ENCODE results near the gene DNAI4.
"Not testable (repeated sequence)": the region's sequence is repeated elsewhere in the genome, so short reads cannot be mapped to it uniquely, and the experiment has no call there.

The DNAI4 gene

DNA sequence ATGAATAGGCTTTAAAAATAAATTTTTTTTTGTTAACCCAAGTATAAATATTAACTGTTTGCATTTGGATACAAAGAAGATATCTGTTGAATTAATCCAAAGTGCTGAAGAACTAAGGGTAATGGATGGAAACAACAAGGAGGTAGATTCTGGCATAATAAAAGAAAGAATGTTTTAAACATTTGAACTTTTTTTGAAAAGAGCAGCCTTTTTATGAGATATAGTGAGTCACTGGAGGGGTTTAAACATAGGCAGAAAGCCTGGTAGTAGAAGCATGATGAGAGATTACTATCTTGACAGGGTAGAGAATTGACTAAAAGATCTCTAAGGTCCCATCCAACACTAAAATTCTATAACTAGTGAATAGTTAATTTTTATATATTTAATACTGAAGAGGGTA is 2.9 kb upstream of the DNAI4 start:
- no peak for DNase-seq

DNA sequence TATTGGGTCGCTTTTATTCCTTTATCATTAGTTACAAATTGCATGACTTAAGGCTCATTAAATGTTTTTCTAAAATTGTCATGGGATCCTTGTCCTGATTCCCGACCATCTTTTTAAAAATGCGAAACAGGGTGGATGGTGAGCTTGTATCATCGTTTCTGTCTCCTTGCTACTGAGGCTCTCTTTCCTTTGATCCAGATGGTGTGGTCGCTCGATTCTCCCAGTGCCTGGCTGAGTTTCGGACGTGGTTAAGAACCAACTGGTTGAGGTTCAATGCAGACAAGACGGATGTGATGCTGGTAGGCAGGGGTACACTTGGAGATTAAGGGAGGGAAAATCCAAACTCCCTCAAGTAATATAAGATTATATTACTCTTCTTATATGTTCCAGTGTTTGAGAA is 1.3 kb upstream of the DNAI4 start:
- no peak for DNase-seq

DNA sequence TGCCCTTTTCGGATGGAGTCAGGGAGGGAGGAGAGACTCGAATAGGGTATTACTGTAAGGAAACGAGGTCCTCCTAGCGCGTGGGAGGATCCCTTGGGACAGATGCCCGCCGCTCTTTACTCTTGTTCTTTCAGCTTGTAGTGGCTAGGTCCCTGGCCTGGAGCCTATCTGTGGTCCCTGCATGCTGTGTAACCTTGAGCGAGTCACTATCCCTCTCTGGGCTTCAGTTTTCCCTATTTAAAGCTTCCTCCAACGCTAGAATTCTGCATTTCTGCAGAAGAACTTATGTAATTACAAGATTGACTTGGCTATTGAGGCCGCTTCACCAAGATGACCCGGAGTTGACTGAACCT is 878 bp upstream of the DNAI4 start:
- DNase-seq, result no peak

DNA sequence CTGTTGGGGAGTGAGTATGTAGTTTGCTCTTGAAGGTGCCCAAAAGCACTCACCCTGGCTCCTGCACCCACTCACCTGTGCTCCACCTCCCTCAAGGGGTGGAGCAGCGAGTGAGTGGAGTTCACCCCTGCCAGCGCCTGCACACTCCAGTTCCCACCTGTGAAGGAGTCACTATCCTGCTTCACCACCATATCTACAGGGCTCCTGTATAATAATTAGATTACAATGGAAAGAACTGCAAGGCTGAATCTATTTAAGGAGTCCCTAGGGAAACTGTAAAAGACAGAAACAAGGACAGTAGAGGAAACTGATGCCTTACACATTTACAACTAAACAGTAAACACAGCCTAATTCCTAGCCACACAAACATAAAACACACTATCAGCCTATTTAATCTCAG is 4.1 kb downstream of the DNAI4 start:
- DNase-seq, result no peak

DNA sequence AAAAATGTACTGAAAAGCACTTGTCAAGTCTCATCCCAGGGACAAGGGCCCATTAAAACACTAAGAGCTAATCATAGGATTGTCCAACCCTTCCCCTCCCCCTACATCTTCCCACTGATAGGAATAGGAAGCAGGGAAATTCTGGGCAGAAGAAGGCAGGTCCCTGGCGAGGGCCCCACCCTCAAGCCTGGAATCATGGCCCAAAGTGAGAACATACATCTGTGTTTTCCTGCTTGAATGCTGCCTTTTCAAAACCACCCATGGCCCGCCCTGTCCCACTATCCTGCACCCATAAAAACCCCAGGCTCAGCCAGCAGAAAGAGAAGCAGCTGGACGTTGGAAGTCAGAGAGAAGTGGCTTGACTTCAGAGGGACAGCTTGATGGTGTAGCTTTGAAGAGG is 4.8 kb downstream of the DNAI4 start:
- DNase-seq, result no peak

DNA sequence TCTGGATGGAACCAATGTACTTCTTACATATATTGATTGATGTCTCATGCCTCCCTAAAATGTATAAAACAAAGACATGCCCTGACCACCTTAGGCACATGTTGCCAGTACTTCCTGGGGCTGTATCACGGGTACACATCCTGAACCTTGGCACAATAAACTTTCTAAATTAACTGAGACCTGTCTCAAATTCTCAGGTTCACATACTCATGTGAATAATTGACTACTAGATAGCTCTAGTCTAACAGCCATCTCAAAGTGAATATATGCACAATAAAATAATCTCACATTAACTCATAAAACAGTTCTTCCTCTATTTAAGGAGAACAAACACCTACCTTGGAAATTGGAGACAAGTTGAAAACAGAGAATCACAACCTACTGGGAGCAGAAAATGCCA is 5.6 kb downstream of the DNAI4 start:
- no peak for DNase-seq

DNA sequence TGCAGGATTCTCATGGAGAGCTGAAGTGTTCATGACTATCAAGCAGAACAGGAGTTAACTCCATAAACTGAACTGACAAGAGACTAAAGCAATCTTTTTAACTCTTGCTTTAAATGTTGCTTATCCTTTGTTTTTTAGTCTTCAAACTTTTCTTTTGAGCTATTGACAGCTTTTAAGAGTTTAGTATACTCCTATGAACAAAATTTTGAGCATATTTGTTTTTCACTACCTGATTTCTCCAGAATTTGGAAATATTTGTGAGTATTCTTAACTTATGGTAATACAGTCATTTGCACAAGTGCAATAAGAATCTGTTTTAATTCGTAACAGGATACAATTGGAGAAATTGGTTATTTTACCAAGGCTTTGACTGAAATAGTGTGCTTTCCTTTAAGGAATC is 7.2 kb downstream of the DNAI4 start:
- no peak for DNase-seq

DNA sequence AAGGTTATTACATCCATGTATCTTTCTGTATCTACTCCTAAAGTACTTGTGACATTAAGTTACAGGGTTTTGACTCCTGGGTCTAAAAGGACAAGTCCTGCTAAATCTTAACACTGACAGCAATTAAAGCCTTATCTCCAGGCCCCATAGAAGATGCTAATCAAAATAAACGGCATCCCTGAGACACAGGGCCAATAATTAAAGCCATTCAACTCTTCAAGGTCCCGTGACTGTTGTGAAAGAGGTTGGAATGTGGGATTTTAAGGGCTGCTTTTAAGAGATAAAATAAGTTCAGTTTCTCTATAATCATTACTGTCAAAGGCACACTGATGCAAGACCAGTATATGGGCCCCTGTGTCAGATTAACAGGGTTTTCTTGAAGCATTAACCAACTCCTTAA is 8.3 kb downstream of the DNAI4 start:
- DNase-seq, result no peak

DNA sequence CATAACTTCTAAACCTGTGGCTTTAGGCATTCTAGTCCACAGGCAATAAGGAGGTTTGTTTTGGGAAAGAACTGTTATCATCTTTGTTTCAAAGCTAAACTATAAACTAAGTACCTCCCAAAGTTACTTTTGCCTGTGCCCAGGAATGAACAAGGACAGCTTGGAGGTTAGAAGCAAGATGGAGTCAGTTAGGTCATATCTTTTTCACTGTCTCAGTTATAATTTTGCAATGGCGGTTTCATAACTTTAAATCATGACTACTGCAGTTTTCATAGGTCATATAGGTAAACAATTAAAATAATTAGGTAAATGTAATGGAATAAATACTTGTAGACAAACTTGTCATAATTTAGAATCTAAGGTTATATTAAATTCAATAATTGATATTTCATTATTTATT is 9.5 kb downstream of the DNAI4 start:
- DNase-seq, result not testable (repeated sequence)

DNA sequence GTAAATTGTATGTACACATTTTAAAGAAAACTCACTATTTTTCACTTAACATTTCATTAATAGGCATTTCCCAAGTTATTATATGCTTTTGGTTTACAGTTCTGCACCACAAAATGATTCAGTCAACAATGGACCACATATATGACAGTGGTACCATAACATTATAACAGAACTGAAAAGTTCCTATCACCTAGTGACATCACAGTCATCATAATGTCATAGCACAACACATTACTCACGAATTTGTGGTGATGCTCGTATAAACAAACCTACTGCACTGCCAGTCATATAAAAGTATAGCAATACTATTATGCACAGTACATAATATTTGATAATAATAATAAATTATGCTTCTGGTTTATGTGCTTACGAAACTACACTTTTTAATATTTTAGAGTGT is 30.9 kb downstream of the DNAI4 start:
- DNase-seq, result no peak

DNA sequence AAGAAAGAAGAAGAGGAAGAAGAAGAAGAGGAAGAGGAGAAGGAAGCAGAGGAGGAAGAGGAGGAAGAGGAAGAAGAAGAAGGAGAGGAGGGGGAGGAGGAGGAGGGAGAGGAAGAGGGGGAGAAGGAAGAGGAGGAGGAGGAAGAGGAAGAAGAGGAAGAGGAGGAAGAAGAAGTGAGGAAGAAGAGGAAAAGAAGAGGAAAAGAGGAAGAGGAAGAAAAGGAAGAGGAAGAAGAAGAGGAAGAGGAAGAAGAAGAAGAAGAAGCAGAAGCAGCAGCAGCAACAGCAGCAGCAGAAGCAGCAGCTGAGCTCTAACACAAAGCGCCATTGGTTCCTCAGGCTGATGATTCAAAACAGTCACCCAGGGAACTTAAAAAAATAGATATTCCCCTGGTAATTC is 34.0 kb downstream of the DNAI4 start:
- DNase-seq, result no peak

DNA sequence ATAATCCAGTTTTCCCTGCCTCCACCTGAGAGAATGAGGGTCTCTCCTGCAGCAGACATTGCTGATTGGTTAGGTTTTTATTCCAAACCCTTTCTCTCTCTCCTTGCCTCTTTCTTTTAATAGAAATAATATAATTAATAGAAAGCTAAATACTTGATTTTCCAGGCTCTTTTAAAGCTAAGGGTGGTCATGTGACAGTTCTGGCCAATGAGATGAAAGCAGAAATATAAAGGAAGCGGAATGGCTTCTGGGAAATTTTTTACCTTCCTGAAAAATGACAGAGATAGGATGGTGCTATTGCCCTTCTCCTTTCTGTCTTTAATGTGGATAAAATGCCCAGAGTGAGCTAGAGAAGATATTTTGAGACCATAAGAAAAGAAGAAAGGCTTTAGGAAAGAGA is 35.6 kb downstream of the DNAI4 start:
- no peak for DNase-seq

DNA sequence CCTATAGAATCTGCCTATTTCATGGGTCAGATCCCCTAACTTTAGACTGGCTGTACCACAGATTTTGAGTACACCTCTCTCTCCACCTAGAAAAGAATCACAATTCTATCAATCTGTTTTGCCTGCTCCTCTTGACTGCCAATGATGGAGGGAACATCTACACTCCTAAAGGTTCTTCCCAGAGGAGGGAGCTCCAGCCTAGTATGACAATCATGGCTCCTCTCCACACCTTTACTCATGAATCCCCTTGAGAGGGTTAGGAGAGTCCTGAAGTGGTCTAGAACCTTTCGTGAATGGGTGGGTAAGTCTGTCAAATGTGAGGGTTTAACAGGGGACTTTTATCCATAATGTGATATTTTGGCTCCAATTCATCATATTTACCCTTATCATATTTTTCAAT is 48.0 kb downstream of the DNAI4 start:
- no peak for DNase-seq

DNA sequence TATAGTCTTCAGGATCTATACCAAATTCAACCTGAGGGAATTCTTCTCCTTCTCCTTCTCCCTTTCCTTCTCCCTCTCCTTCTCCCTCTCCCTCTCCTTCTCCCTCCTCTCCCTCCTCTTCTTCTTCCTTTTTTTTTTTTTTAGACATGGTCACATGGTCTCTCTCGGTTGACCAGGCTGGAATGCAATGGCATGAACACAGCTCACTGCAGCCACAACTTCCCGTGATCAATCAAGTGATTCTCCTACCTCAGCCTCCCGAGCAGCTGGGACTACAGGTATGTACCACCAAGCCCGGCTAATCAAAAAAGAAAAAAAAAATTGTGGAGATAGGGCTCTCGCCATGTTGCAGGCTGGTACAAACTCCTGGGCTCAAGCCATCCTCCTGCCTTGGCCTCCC is 51.5 kb downstream of the DNAI4 start:
- DNase-seq, result no peak

DNA sequence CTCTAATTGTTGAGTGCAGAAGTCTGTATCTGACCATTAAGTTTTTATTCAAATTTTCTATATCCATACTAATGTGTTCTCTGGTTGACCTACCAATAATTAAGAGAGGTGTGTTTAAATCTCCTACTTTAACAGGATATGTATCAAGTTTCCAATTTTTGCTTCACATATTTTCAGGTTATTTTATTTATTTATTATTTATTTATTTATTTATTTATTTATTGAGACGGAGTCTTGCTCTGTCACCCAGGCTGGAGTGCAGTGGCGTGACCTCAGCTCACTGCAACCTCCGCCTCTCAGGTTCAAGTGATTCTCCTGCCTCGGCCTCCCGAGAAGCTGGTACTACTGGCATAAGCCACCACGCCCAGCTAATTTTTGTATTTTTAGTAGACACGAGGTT is 52.6 kb downstream of the DNAI4 start:
- not testable (repeated sequence) for DNase-seq

DNA sequence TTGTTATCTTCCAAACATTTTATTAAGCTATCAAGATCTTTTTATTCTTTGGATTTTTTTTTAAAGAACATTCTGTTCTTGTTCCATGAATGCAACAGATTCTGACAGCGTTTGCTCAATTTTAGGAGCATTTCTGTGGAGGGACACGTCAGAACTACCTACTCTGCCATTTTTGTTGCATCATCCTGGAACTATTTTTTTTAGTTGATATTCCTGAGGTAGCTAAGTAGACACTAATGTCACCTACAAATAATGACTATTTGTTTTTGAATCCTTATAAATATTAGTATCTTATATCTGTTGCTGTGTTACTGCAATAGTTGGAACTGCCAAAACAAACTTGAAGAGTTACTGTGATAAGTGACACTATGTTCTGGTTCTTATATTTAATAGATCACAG is 57.2 kb downstream of the DNAI4 start:
- DNase-seq, result no peak

DNA sequence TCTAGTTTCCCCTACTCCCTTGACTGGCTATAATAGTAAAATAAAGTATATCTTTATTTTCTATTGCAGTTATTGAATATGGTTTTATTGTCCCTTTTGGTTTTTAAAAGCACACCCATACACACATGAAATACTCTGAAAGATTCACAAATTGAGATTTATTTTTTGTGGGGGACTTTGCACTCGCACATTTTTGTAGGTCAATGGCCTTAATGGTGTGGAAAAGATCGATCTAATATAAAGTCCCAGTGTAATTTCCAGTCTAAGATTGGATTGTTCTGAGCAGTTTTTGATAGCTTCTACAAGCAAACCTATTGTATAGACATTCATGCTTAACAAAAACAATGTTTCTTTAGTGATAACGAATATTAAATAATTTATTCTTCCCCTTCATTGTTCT is 64.1 kb downstream of the DNAI4 start:
- no peak for DNase-seq

DNA sequence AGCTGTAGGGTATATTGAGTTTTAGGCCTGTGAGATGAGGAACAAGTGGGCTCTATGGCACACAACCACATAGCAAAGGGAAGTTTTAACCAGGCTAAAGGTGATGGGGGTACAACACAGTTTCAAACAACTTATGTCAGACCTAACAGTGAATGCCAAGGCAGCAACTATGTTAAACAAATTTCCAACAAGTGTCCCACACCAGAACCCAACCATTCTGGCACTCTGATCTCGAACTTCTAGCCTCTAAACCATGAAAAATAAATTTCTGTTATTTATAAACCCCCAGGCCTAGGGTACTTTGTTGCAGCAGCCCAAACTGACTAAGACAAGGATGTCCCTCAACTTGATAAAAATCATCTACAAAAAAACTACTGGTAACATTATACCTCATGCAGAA is 71.3 kb downstream of the DNAI4 start:
- no peak for DNase-seq

DNA sequence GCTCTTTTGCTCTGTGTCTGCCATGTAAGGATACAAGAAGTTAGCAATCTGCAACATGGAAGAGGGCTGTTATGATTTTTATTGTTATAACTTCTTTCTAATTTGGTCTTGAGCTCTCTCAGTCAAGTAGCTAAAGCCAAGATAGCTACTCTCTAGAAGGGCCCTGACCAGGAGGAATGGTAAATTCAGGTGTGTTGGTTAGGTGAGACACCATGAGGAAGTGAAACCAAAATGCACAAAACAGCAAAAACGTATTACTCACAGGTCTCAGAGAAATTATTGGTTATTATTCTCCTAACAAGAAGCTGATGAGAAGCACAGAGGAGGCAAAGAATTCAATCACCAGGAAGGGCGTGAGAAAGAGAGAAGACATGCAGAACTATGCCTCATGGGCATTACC is 71.8 kb downstream of the DNAI4 start:
- no peak for DNase-seq

DNA sequence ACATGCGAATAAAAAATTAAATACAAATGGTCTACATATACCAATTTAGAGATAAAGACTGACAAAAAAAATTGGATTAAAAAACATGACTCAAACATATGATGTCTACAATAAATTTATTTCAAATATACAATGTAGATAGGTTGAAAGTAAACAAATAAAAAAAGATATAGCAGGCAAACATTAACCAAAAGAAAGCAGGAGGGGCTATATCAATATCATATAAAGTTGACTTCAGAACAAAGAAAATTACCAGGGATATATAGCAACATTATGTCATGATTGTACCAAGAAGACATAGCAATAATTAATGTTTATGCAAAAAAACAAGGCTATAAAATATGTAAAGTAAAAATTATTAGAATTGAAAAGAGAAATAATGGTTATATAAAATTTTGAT is 73.7 kb downstream of the DNAI4 start:
- no peak for DNase-seq

DNA sequence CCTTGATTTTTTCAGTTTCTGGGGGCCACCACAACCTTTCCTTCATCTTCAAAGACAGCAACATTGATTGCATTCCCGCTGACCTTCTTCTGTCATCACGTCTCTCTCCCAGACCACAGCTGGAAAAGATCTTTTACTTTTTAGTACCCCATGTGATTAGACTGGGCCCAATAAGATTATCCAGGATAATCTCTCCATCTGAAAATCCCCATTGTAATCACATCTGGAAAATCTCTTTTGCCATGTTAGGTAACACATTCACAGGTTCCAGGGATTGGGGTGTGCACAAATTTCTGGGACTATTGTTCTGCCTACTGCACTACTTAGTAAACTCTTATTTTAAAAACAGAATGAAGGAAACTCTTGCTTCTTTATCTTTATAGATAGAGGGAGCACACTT is 76.5 kb downstream of the DNAI4 start:
- no peak for DNase-seq

DNA sequence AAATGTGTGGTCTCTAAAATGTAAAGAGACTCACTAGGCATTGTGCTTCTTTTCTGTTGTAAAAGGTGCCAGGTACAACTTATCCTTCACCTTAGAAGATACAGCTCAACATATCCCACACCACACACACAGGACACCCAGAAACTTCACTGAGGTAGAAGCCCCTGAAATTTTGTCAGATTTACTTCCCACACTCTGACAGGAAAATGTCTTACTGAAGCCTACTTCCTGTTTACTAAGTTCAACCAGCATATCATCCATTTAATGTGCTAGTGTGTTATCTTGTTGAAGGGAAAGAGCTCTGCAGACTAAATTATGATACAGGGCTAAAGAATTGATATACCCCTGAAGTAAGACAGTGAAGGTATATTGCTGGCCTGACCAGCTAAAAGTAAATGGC is 83.7 kb downstream of the DNAI4 start:
- no peak for DNase-seq

DNA sequence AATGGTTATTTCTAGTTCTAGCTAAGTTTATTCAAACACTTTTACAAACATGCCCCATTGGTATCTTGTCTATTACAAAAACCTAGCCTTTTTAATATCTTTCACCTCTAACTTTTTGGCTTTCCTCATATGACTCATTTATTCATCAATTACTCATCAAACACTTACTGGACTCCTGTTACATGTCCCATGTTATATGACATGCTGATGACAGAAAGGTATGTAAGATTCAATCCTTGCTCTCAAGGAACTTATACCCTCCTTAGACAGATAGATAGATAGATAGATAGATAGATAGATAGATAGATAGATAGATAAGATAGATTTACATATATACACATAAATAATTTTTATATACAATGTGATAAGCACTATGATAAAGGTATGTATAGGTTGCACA is 89.7 kb downstream of the DNAI4 start:
- no peak for DNase-seq

DNA sequence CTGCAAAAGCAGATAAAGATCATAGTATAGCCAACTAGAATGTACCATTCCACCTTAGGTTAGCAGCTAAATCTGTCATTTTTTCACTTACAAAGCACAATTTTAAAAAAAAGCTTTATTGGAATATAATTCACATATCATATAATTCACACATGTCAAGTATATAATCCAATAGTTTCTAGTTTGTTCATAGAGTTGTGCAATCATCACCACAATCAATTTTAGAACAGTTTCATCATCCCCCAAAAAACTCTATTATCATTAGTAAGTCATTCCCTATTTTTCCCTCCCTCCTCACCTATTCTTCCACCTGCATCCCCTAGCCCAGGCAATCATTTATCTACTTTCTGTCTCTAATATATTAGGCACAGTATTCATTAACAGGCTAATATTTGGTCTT is 91.5 kb downstream of the DNAI4 start:
- DNase-seq, result no peak

DNA sequence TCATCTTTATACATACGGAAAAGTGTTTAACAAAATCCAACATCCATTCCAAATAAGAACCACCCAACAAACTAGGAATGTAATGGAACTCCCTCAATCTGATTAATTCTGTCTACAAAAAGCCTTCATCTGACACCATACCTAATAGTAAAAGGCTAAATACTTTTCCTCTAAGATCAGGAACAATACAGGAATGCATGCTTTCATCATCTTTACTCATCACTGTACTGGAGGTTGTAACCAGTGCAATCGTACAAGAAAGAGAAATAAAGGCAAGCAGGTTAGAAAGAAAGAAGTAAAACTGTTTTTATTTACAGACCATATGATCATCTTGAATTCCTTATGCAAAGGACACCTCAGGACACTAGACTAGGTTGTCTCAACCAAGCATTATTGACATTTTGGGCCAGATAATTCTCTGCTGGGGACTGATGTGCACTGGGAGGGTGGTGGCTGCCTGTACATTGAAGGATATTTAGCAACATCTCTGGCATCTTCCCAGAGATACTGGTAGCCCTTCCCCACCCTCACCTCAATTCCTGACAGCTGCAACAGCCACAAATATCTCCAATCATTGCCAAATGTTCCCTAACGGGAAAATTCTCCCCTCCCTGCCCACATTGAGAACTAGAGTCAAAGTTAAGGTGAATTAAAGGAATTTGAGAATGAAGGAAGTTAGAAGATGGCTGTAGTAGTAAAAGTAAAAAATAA is 93.0 kb downstream of the DNAI4 start:
- DNase-seq, result no peak

DNA sequence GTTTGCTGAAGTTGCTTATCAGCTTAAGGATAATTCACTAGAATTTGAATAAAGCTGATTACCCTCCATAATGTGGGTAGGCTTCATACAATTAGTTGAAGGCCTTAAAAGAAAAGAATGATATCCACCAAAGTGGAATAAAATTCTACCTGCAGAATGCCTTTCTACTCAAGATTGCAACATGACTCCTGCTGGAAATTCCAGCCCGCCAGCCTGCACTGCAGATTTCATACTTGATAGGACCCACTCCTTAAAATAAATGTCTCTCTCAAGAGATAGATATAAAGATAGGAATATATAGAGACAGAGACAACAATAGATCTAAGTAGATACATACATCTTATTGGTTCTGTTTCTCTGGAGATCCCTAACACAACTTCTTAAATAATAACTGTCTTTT is 99.9 kb downstream of the DNAI4 start:
- DNase-seq, result no peak

All from activated gamma-delta T cell treated with Interleukin-2 at 50 U/mL for 16 hours (primary cell).